Right cardiac atrium (tissue), 5 donors: Measurements from ENCODE around the gene CCDC12. TPM values are rescaled to one million over a fixed set of nuclear protein-coding genes. Genes with fewer than 3 reads are reported as not detected.

ENCODE experiments used
- ATAC-seq, 2 donors: fragments of 200-7000 bp; cut with Tn5 transposase; one replicate each; pipeline versions ENCODE4 v1.8.0 to v1.9.1; 2020; ENCODE audit warnings: moderate library complexity in 2 of 2, mild to moderate bottlenecking in 1 of 2
- DNase-seq, 3 donors: peaks; one replicate each; pipeline ENCODE4 v3.0.0-alpha.2; 2020
- H3K27ac ChIP-seq: one replicate; pipeline ENCODE4 v1.5.1; 2013; ENCODE audit warnings: mild to moderate bottlenecking, low read length, control low read depth, moderate library complexity
- H3K27me3 ChIP-seq: one replicate; pipeline ENCODE4 v1.6.1; 2013; ENCODE audit not compliant: control insufficient read depth, insufficient read depth
- H3K4me1 ChIP-seq: one replicate; pipeline ENCODE4 v1.6.1; 2013; ENCODE audit warnings: low read length; ENCODE audit not compliant: control insufficient read depth, insufficient read depth
- H3K4me3 ChIP-seq: one replicate; pipeline ENCODE4 v1.5.1; 2013; ENCODE audit warnings: low read length, control low read depth
- H3K9me3 ChIP-seq: one replicate; pipeline ENCODE4 v1.6.1; 2013; ENCODE audit warnings: low read length; ENCODE audit not compliant: control insufficient read depth
- WGBS: extraction: QIAGEN DNeasy Blood & Tissue Kit; methylation state at CpG from one replicate; pipeline ENCODE4 v1.1.7; 2013; 5-methylcytosine and 5-hydroxymethylcytosine counted together
- intact Hi-C, 4 donors: fragments of 100-400 bp; cut with DNase I; formaldehyde crosslinking; loops; one replicate each; pipeline versions ENCODE4 v1.11.0 to v1.14.0; 2022 to 2023
- polyA plus RNA-seq: library from polyadenylated mRNA; stranded (reverse); fragments of 200-250 nt; gene quantifications from one replicate; pipeline ENCODE4 v1.2.3, GENCODE V29; 2013
- total RNA-seq, 4 donors: library from RNA; stranded (reverse); fragmentation: NEBNext Ultra II Directional; extraction: Animal tissue kit (Norgen Biotek cat#: 25700); gene quantifications; one replicate each; pipeline ENCODE4 v1.2.1, GENCODE V29; 2021
- donor health status: healthy with polysubstance abuse.
- donor health status: DM: no; HTN: yes; CAD: no.
- donor health status: DM: no; HTN: no; CAD: no.
- donor health status: DM: no; HTN: yes; CAD: no; lungs with severe emphysema.
- donor health status: DM: yes; HTN: yes; CAD: no.

CCDC12 gene
- total and polyA plus RNA-seq, 5 donors, result 31.2 to 58.0 (median 36.1) TPM

DNA sequence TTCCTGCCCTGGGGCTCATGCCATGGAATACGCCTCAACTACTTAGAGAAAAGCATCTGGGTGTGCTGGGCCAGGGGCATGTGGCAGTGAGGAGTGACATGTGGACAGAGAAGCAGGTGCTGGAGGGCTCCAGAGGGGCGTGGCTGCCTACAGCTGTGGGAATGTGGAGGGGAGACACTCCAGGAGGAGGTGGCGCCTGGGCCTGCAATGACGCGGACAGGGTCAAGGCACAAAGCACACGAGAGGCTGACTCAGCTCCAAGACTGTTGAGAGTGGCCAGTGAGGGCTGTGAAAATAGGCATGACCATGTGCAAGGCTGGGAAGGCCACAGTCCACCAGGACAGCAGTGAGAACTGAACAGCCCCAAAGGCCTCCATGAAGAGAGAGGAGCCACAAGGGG, 50.5 kb downstream of the CCDC12 start:
- Histone ChIP-seq H3K4me1 (peaks cover 18% of the 10 kb centered on the region), H3K27me3 (no peaks in the 10 kb centered on the region), H3K4me3 (no peak overlapping the region), H3K9me3 (no peaks in the 10 kb centered on the region), H3K27ac (peak overlapping the region; percentile 64)
- ATAC-seq (peak; percentile 6 to 61), DNase-seq (peak in 1 of 3 donors; percentile 54)
- WGBS, result 47% methylated on average over 6 of the region's 6 CpGs
- intact Hi-C loops, result loop anchor here in 1 of 4 donors (5.0 kb wide), 1 partner anchor 51 kb away; the partner anchor contains the start of genes CCDC12 and NBEAL2

DNA sequence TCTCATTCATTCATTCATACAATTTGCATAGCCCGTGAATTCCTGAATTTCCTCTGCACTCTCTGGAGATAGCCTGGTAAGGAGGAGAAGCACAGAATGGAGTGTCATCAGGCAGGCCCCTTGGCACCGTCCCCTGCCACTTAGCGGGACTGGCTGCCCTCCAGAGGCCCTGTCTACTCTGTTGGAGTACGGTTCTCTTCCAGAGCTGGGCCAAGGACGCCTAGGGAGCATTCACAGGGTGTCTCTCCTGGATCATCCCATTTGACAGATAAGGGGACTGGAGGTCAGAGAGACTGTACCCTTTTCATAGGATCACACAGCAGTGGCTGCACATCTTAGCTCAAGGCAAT, 51.0 kb downstream of the CCDC12 start:
- Histone ChIP-seq H3K27ac (peak overlapping the region; percentile 64), H3K4me1 (peaks cover 14% of the 10 kb centered on the region), H3K27me3 (no peaks in the 10 kb centered on the region), H3K9me3 (no peaks in the 10 kb centered on the region), H3K4me3 (no peak overlapping the region)
- peak; percentile 62 to 68 for ATAC-seq
- WGBS, result 51% methylated on average over 5 of the region's 5 CpGs
- intact Hi-C loops, result loop anchor here in 1 of 4 donors (5.0 kb wide), 1 partner anchor 52 kb away; the partner anchor contains the start of genes CCDC12 and NBEAL2
- DNase-seq, result peak; percentile 68 to 91 (median 88)

DNA sequence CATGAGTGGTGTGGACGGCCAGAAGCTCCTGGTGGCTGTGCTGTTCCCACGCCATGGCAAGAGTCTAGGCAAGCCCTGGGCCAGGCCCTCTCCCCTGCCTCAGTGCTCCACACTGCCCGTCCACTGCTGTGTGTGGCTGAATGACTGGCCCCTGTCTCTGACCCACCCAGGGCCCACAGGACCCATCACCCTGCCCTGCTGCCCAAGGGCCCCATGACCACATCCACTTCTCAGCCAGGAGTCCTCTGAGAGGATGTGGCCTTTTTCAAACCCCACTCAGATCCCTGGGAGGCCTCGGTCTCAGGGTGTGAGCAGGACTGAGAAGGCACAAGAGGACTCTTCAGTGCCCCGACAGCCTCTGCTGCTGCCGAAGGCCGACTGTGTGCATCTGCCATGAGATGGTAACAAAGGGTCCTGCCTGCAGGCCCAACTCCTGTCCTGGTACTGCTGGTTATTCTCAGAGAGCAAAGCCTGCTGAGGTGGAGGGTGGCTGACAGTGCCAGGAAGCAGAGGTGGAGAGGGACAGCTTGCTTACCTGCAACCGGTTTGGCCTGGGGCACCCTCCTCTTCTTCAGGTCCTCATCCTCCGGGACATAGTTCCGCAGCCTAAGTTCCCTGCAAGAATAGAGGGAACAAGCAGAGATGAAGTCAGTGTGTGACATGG, 51.5 kb downstream of the CCDC12 start:
- WGBS, result 82% methylated on average over 10 of the region's 10 CpGs
- Histone ChIP-seq H3K9me3 (no peaks in the 10 kb centered on the region), H3K4me1 (peaks cover 9% of the 10 kb centered on the region), H3K27me3 (no peaks in the 10 kb centered on the region), H3K27ac (peak overlapping the region; percentile 0), H3K4me3 (no peak overlapping the region)
- ATAC-seq, result no peak
- intact Hi-C loops, result loop anchor here (5.0 kb wide), 2 partner anchors 52 to 72 kb away; partner anchors contain the start of genes CCDC12 (in 1 of the 4) and NBEAL2 (in 1 of the 4)
- peak in 1 of 3 donors; percentile 35 for DNase-seq

DNA sequence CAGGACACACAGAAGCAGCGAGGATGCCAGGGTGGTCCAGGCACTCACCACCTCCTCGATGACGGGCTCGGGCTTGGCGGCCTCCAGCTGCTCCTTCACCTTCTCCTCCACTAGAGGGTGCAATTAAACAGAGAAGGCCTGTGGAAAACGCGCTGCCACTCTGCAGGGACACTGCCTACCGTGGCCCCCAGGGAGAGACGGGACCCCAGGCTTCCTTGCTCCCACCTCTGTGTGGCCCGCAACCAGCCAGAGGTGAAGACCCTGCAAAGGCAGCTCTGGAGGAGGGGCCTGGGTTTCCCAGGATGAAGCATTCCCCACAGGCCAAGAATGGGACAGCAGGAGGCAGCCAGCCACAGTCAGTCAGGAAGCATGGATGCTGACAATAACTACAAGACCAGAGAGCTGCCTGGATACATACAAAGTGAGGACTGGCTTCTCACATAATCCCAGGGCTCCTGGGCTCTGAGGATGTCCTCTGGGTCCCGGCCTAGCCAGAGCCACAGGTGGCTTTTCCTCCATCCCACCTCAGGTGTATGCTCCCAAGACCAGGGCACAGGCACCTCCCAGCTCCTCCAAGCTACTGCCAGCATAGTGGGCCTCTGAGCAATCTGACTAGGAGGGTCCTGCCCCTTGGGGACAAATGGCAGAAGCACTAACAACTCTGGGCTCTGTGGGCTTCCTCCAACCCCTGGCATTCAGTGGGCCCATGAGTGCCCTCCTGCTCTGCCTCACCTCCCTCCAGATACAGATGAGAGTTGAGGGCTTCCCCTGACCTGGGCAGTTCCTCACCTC, 52.8 kb downstream of the CCDC12 start:
- ATAC-seq (peak; percentile 8 to 29), DNase-seq (peak in 1 of 3 donors; percentile 69)
- no peaks in the 10 kb centered on the region for H3K27me3 ChIP-seq
- no peak overlapping the region for H3K4me3 ChIP-seq
- peaks cover 9% of the 10 kb centered on the region for H3K4me1 ChIP-seq
- intact Hi-C loops, result loop anchor here in 3 of 4 donors (5.0 kb wide), 1 partner anchor 74 kb away; no protein-coding TSS in a partner anchor
- WGBS, result 41% methylated on average over 11 of the region's 11 CpGs
- H3K27ac ChIP-seq, result no peak overlapping the region
- H3K9me3 ChIP-seq, result no peaks in the 10 kb centered on the region

DNA sequence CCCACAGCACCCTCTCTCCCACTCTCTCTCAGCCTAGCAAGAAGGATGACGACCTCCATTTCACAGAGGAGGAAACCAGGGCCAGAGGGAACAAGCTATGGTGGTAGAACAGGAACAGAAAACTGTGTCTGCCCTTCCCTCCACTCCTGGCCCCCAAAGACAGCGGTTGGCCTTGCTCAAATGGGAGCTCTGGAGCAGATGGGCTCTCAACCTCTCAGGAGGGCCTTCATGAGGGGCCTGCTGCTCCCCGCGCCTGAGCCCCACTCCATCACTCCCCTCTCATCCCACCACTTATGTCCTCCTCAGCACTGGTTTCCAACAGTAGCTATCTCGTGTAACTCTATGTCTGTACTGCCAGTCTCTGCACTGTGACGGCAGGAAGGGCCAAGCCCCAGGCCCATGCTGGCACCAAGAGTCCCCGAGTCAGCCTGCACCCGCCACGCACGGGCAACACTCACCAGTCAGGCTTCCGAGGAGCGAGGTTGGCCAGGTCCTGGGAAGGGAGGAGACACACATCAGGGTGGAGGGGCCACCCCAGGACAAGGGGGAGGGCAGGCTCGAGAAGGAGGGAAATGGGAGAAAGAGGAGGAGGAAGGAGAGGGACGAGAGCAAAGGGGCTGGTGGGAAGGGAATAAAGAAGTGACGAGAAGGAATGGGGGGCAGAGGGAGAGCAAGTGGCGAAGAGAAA, 53.5 kb downstream of the CCDC12 start:
- 83% methylated on average over 16 of the region's 16 CpGs for whole genome bisulfite sequencing

DNA sequence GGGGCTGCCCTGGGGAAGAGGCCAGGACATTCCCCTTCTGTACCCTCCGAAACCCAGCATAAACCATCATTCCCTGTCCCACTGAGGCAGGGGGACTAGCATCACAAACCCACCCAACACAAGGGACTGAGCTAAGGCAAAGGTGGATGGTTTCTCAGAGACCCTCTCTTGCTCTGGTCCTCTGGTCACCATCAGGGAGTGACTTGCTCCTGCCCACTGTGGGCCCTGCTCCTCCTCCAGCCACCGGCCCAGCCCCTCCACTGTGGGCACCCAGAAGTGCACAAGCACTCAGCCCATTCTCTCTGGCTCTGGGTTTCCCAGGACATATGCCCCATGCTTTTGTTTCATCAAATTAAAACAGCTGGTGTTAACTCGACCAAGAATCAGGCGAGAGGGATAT, 54.1 kb downstream of the CCDC12 start:
- WGBS, result 95% methylated on average over 4 of the region's 4 CpGs
- Histone ChIP-seq H3K4me3 (no peak overlapping the region), H3K4me1 (peaks cover 9% of the 10 kb centered on the region), H3K27ac (no peak overlapping the region), H3K27me3 (no peaks in the 10 kb centered on the region), H3K9me3 (no peaks in the 10 kb centered on the region)
- DNase-seq (peak in 1 of 3 donors; percentile 13), ATAC-seq (no peak)
- intact Hi-C loops, result loop anchor here in 3 of 4 donors (5.0 kb wide), 1 partner anchor 75 kb away; no protein-coding TSS in a partner anchor

More for the DNA sequence above, 53.5 kb downstream of the CCDC12 start:
- ATAC-seq, result no peak
- no peaks in the 10 kb centered on the region for H3K27me3 ChIP-seq
- H3K9me3 ChIP-seq, result no peaks in the 10 kb centered on the region
- intact Hi-C loops, result loop anchor here in 3 of 4 donors (5.0 kb wide), 1 partner anchor 74 kb away; no protein-coding TSS in a partner anchor
- peak in 1 of 3 donors; percentile 46 for DNase-seq
- peaks cover 9% of the 10 kb centered on the region for H3K4me1 ChIP-seq
- no peak overlapping the region for H3K27ac ChIP-seq
- H3K4me3 ChIP-seq, result no peak overlapping the region

DNA sequence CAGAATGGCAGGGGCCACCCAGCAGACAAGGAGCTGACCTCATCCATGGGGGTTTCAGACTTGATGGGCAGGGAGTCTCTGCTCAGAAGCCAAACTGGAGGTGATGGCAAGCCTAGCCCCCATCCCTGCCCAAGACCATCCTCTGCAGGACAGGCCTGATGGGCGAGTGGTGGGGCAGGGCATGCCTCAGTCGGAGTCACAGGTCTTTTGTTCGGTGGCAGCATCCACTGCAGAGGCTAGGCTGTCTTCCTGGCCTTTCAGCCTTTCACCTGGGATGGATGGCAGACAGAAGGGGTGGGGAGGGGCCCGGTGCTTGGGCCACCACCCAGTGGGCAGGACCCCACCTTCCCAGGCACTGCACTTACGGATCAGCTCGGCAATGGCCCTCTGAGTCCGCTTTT, 54.7 kb downstream of the CCDC12 start:
- intact Hi-C loops, result loop anchor here in 3 of 4 donors (5.0 kb wide), 1 partner anchor 75 kb away; no protein-coding TSS in a partner anchor
- DNase-seq (peak in 1 of 3 donors; percentile 22), ATAC-seq (no peak)
- H3K4me1 ChIP-seq, result peaks cover 7% of the 10 kb centered on the region
- no peak overlapping the region for H3K27ac ChIP-seq
- no peak overlapping the region for H3K4me3 ChIP-seq
- WGBS, result 97% methylated on average over 7 of the region's 7 CpGs
- no peaks in the 10 kb centered on the region for H3K9me3 ChIP-seq
- H3K27me3 ChIP-seq, result no peaks in the 10 kb centered on the region

DNA sequence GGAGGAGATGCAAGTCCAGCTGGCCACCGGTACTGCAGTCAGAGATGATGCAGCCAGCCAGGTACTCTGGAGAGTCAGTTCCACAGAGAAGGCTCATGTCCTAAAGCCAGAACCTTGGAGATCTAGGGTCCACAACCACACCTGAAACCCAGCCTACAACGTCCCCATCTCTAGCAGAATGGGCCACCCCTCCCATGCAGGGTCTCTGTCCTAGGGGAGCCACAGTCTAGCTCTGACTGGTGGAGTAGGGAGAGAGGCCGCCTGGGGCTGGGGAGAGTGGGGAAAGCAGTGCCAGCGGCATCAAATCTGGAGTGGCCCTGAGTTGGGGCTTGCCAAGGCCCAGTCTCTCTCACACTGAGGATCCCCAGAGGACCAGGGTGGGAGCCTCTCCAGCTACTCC, 55.5 kb downstream of the CCDC12 start:
- WGBS, result 94% methylated on average over 4 of the region's 4 CpGs

DNA sequence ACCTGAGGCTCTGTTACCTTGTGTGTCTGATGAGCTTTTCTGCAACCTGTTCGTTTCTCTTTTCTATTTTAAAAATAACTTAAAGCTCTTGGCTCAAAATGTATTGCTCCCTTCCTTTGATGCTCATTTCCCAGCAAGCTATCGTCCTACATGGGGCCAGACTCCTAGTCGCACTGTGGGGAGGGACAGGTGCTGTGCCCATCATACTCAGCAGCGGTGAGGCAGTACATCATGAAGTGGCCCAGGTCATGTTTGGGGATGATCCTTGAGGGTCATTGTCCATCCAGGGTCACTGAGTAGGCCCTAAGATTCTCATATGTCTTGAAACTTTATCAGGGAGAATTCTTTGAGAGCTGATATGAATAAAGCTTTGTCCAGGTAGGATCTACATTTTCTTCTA, 57.9 kb downstream of the CCDC12 start:
- Histone ChIP-seq H3K9me3 (no peaks in the 10 kb centered on the region), H3K4me3 (no peak overlapping the region), H3K27ac (no peak overlapping the region), H3K27me3 (no peaks in the 10 kb centered on the region), H3K4me1 (peaks cover 3% of the 10 kb centered on the region)
- WGBS, result 96% methylated on average over 4 of the region's 4 CpGs
- DNase-seq, result no peak
- ATAC-seq, result no peak
- intact Hi-C loops, result no loop called here

More for the DNA sequence above, 55.5 kb downstream of the CCDC12 start:
- intact Hi-C loops, result loop anchor here in 3 of 4 donors (5.0 kb wide), 1 partner anchor 76 kb away; no protein-coding TSS in a partner anchor
- H3K9me3 ChIP-seq, result no peaks in the 10 kb centered on the region
- no peak overlapping the region for H3K27ac ChIP-seq
- DNase-seq, result no peak
- H3K4me3 ChIP-seq, result no peak overlapping the region
- H3K27me3 ChIP-seq, result no peaks in the 10 kb centered on the region
- peaks cover 6% of the 10 kb centered on the region for H3K4me1 ChIP-seq
- no peak for ATAC-seq

DNA sequence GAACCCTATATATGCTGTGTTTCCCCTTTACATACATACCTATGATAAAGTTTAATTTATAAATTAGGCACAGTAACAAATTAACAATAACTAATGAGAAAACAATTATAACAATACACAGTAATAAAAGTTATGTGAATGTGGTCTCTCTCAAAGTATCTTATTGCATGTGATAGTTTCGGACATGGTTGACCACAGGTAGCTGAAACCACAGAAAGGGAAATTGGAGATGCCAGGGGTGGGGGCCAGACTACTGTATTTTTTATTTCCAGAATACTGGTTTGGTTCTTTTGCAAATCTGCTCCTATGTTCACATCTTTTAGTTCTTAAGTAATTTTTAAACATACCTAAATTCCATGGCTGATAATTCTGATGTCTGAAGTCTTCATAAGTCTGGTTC, 58.3 kb downstream of the CCDC12 start:
- Histone ChIP-seq H3K9me3 (no peaks in the 10 kb centered on the region), H3K4me1 (peaks cover 6% of the 10 kb centered on the region), H3K4me3 (no peak overlapping the region), H3K27me3 (no peaks in the 10 kb centered on the region), H3K27ac (no peak overlapping the region)
- intact Hi-C loops, result no loop called here
- WGBS, result 92% methylated on average over 1 of the region's 1 CpG
- DNase-seq (no peak), ATAC-seq (no peak)
